Activated CD8-positive, alpha-beta T cell treated with anti-CD3 and anti-CD28 coated beads for 36 hours (primary cell): Measurements from ENCODE around the gene LGR4. TPM values are rescaled to one million over a fixed set of nuclear protein-coding genes. Genes with fewer than 3 reads are reported as not detected.

Experiments
- ATAC-seq: fragments of 200-7000 bp; cut with Tn5 transposase; one replicate; pipeline ENCODE4 v1.10.0; 2021; ENCODE audit warnings: mild to moderate bottlenecking, moderate library complexity
- CTCF ChIA-PET: fragments of 350-600 bp; sonication (Branson Sonifier 250); formaldehyde crosslinking; loops from one replicate; lab custom pipeline; 2021; ENCODE audit warnings: antibody characterized with exemption; lab: Charles Lee
- POLR2A ChIA-PET: fragments of 350-600 bp; sonication (Branson Sonifier 250); formaldehyde crosslinking; loops from one replicate; lab custom pipeline; 2021; ENCODE audit warnings: antibody characterized with exemption; lab: Charles Lee
- DNase-seq: peaks from one replicate; pipeline ENCODE4 v3.0.0-alpha.2; 2020
- H3K27ac Mint-ChIP-seq: one replicate; pipeline ENCODE4 v1.8.0; 2021; ENCODE audit warnings: mild to moderate bottlenecking, mixed read lengths
- H3K27me3 Mint-ChIP-seq: one replicate; pipeline ENCODE4 v1.8.0; 2021; ENCODE audit warnings: mixed read lengths
- H3K36me3 Mint-ChIP-seq: one replicate; pipeline ENCODE4 v1.8.0; 2021; ENCODE audit warnings: low read depth, mixed read lengths
- H3K4me1 Mint-ChIP-seq: one replicate; pipeline ENCODE4 v1.8.0; 2021; ENCODE audit warnings: low read depth, mixed read lengths
- H3K4me3 Mint-ChIP-seq: one replicate; pipeline ENCODE4 v1.8.0; 2021; ENCODE audit warnings: mild to moderate bottlenecking, moderate library complexity, mixed read lengths
- H3K9me3 Mint-ChIP-seq: one replicate; pipeline ENCODE4 v1.8.0; 2021; ENCODE audit warnings: mixed read lengths
- CTCF ChIP-seq: fragments of 200-600 bp; IDR thresholded peaks from one replicate; pipeline ENCODE4 v1.8.0; 2022; ENCODE audit warnings: antibody characterized with exemption, mild to moderate bottlenecking
- intact Hi-C: fragments of 100-400 bp; cut with micrococcal nuclease; formaldehyde crosslinking; loops from one replicate; pipeline ENCODE4 v1.10.0; 2022
- total RNA-seq, 2 experiments: library from RNA; stranded (reverse); gene quantifications; one replicate each; pipeline ENCODE4 v1.2.3, GENCODE V29; 2021

The LGR4 gene
- total RNA-seq, 2 experiments from 2014 or later: 0.09 TPM; not detected in 1

DNA sequence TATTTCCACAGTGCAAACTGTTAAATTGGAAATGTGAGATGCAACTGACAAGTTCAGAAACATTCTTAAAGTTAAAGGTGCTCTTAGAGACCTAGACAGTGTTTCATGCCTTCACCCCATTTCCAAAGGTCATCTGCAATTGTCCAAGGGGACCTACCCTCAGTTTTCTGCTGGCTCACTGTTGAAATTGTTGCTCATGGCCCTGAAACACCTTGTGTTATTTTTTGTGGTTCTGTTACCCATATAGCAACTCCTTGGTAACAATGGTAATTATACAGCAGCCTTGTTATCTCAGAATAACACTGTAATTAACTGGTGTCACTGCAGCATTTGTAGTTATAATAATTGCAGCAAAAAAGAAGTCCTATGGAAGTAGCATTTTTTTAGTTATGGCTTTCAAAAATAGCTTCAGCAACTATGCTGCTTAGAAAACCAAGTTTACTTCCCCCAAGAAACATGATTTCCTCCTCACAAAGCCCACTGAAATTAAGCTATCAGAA lies 60.3 kb downstream of the LGR4 start:
- DNase-seq (no peak), ATAC-seq (no peak)
- Mint-ChIP-seq H3K4me3 (no peak overlapping the region), H3K4me1 (no peaks in the 10 kb centered on the region), H3K27me3 (peaks cover 2% of the 10 kb centered on the region), H3K36me3 (no peaks in the 10 kb centered on the region), H3K27ac (no peak overlapping the region), H3K9me3 (no peaks in the 10 kb centered on the region)
- POLR2A ChIA-PET: no interaction called here
- TF ChIP-seq CTCF: no peak
- CTCF ChIA-PET: no interaction called here
- intact Hi-C loops: no loop called here

GRCh38 chr11:27411328-27411727 lies 61.3 kb downstream of the LGR4 start:
- intact Hi-C loops: no loop called here
- Mint-ChIP-seq H3K27me3 (peaks cover 2% of the 10 kb centered on the region), H3K9me3 (no peaks in the 10 kb centered on the region), H3K36me3 (no peaks in the 10 kb centered on the region), H3K27ac (no peak overlapping the region), H3K4me3 (no peak overlapping the region), H3K4me1 (no peaks in the 10 kb centered on the region)
- ATAC-seq (no peak), DNase-seq (no peak)
- ChIA-PET CTCF (no interaction called here), POLR2A (no interaction called here)
- no peak for TF ChIP-seq CTCF

DNA sequence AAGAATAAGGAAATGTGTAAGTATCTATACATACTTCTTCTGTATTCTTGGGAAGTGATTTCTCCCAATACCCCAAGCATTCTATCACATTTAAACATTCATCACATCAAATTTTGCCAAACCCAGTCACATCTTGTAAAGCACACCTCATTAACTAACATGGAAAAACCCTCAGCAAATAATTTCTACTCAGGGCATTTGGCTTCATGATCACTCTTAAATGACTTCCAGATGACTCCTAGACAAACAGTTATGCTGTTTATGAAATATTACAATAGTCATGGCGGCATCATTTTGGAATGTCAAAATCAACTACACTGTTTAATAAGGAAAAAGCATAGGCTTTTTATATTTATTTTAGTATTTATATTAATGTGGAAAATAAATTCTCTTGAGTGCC lies 62.3 kb downstream of the LGR4 start:
- no peak for TF ChIP-seq CTCF
- DNase-seq (no peak), ATAC-seq (no peak)
- H3K4me1 Mint-ChIP-seq: no peaks in the 10 kb centered on the region
- no peaks in the 10 kb centered on the region for H3K36me3 Mint-ChIP-seq
- no peak overlapping the region for H3K27ac Mint-ChIP-seq
- CTCF ChIA-PET: no interaction called here
- intact Hi-C loops: no loop called here
- H3K4me3 Mint-ChIP-seq: no peak overlapping the region
- POLR2A ChIA-PET: no interaction called here
- no peaks in the 10 kb centered on the region for H3K9me3 Mint-ChIP-seq
- H3K27me3 Mint-ChIP-seq: peaks cover 2% of the 10 kb centered on the region

DNA sequence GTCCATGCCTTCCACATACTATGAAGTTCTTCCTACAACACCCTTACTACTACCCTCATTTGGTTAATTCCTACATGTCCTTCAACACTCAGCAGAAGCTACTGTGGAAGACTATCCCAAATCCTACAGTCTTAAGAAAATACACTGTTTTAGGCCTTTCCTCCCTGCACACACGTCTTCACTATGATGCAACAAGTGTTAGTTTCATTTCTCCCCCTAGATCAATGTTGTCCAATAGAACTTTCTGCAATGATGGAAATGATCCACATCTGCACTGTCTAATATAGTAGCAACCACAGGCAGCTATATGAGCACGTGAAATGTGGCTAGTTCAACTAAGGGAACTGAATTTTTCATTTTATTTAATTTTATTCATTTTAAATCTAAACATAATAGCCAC lies 62.8 kb downstream of the LGR4 start:
- DNase-seq (no peak), ATAC-seq (no peak)
- Mint-ChIP-seq H3K4me3 (no peak overlapping the region), H3K27ac (no peak overlapping the region), H3K27me3 (peaks cover 2% of the 10 kb centered on the region), H3K36me3 (no peaks in the 10 kb centered on the region), H3K9me3 (no peaks in the 10 kb centered on the region), H3K4me1 (no peaks in the 10 kb centered on the region)
- no peak for TF ChIP-seq CTCF
- POLR2A ChIA-PET: no interaction called here
- CTCF ChIA-PET: no interaction called here
- intact Hi-C loops: no loop called here

DNA sequence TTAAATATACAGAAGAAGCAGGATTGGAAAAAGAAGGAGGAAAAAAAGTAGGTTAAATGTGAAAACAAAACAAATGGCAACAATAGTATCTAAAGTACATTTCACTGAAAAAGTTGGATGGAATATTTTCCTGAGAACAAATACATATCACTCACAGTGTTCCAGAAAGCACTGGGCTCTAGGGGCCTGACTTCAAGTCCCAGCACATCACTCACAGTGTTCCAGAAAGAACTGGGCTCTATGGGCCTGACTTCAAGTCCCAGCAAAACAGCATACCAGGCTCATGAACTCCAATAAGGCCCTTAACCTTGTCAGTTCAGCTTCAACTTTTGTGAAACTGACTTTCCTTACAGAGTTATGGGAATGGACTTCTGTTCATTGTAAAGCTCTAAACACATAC lies 63.5 kb downstream of the LGR4 start:
- H3K27ac Mint-ChIP-seq: no peak overlapping the region
- H3K4me1 Mint-ChIP-seq: no peaks in the 10 kb centered on the region
- H3K4me3 Mint-ChIP-seq: no peak overlapping the region
- no peak for ATAC-seq
- POLR2A ChIA-PET: no interaction called here
- intact Hi-C loops: no loop called here
- peaks cover 2% of the 10 kb centered on the region for H3K27me3 Mint-ChIP-seq
- no peaks in the 10 kb centered on the region for H3K36me3 Mint-ChIP-seq
- no peak for TF ChIP-seq CTCF
- CTCF ChIA-PET: no interaction called here
- no peak for DNase-seq
- no peaks in the 10 kb centered on the region for H3K9me3 Mint-ChIP-seq
